Measurements from ENCODE around the gene ATXN2. TPM values are rescaled to one million over a fixed set of nuclear protein-coding genes. Genes with fewer than 3 reads are reported as not detected.

The ATXN2 gene
- total and polyA plus RNA-seq, 2 experiments from 2014 or later, result 19.2 to 56.4 TPM

- no peak for DNase-seq
- in situ Hi-C loops (cut with MboI), result no loop called here
- Histone ChIP-seq H3K4me2 (ENCODE audit: unreplicated experiment) (no peak overlapping the region), H4K20me1 (ENCODE audit: insufficient read depth) (no peaks in the 10 kb centered on the region), H3K9ac (no peak overlapping the region), H3K9me2 (ENCODE audit: insufficient read depth) (no peaks in the 10 kb centered on the region), H3F3A (ENCODE audit: insufficient read depth) (peaks cover 54% of the 10 kb centered on the region), H3K4me3 (no peak overlapping the region), H3K9me3 (ENCODE audit: low read depth) (no peaks in the 10 kb centered on the region), H3K27ac (no peak overlapping the region), H2AFZ (no peak overlapping the region), H3K79me2 (ENCODE audit: insufficient read depth) (peaks cover 97% of the 10 kb centered on the region), H3K36me3 (ENCODE audit: low read depth) (peaks cover 6% of the 10 kb centered on the region), H3K4me1 (ENCODE audit: insufficient read depth) (peaks cover 13% of the 10 kb centered on the region), H3K27me3 (replicated peaks; ENCODE audit: insufficient read depth) (no peaks in the 10 kb centered on the region)
- WGBS, 2 experiments (ENCODE audit: low coverage in 1 of 2, low lambda C conversion rate in 2 of 2, missing lambda C conversion rate in 2 of 2), result 96 to 98% methylated on average over 46 to 67 of the region's 67 CpGs
- no peak for TF ChIP-seq EZH2 (IDR thresholded peaks at IDR 0.05; ENCODE audit: insufficient read depth, poor library complexity, severe bottlenecking)
- no peak for TF ChIP-seq EZH2phosphoT487 (IDR thresholded peaks at IDR 0.05; ENCODE audit: insufficient read depth, low read depth)
These were observed 181.1 kb downstream of the ATXN2 start for GRCh38 chr12:111417784-111418593.

- H3K9ac ChIP-seq, result no peak overlapping the region
- in situ Hi-C loops (cut with MboI), result no loop called here
- H3K4me2 ChIP-seq (ENCODE audit: unreplicated experiment), result no peak overlapping the region
- H3K9me2 ChIP-seq (ENCODE audit: insufficient read depth), result no peaks in the 10 kb centered on the region
- no peaks in the 10 kb centered on the region for H4K20me1 ChIP-seq (ENCODE audit: insufficient read depth)
- DNase-seq, result no peak
- TF ChIP-seq EZH2 (IDR thresholded peaks at IDR 0.05; ENCODE audit: insufficient read depth, poor library complexity, severe bottlenecking) (no peak), EZH2phosphoT487 (IDR thresholded peaks at IDR 0.05; ENCODE audit: insufficient read depth, low read depth) (no peak)
- H3F3A ChIP-seq (ENCODE audit: insufficient read depth), result peaks cover 59% of the 10 kb centered on the region
- no peak overlapping the region for H3K27ac ChIP-seq
- H2AFZ ChIP-seq, result no peak overlapping the region
- no peak overlapping the region for H3K4me3 ChIP-seq
- H3K36me3 ChIP-seq (ENCODE audit: low read depth), result peaks cover 6% of the 10 kb centered on the region
- WGBS, 2 experiments (ENCODE audit: low coverage in 1 of 2, low lambda C conversion rate in 2 of 2, missing lambda C conversion rate in 2 of 2), result 71 to 78% methylated on average over 2 of the region's 2 CpGs
- peaks cover 20% of the 10 kb centered on the region for H3K4me1 ChIP-seq (ENCODE audit: insufficient read depth)
- H3K27me3 ChIP-seq (replicated peaks; ENCODE audit: insufficient read depth), result no peaks in the 10 kb centered on the region
- H3K9me3 ChIP-seq (ENCODE audit: low read depth), result no peaks in the 10 kb centered on the region
- peaks cover 97% of the 10 kb centered on the region for H3K79me2 ChIP-seq (ENCODE audit: insufficient read depth)
These were observed 181.8 kb downstream of the ATXN2 start for GRCh38 chr12:111417290-111417689.

- H3K9me3 ChIP-seq (ENCODE audit: low read depth), result no peaks in the 10 kb centered on the region
- 91 to 99% methylated on average over 7 of the region's 7 CpGs for WGBS, 2 experiments (ENCODE audit: low coverage in 1 of 2, low lambda C conversion rate in 2 of 2, missing lambda C conversion rate in 2 of 2)
- H3K27me3 ChIP-seq (replicated peaks; ENCODE audit: insufficient read depth), result no peaks in the 10 kb centered on the region
- H3K36me3 ChIP-seq (ENCODE audit: low read depth), result no peaks in the 10 kb centered on the region; the same call in 1 of the 2 replicates
- H3K79me2 ChIP-seq (ENCODE audit: insufficient read depth), result peaks cover 97% of the 10 kb centered on the region
- H3K9ac ChIP-seq, result no peak overlapping the region
- no peaks in the 10 kb centered on the region for H3K9me2 ChIP-seq (ENCODE audit: insufficient read depth)
- no peak overlapping the region for H3K4me3 ChIP-seq
- peak overlapping the region; percentile 84 for H3K27ac ChIP-seq
- no peak for TF ChIP-seq EZH2phosphoT487 (IDR thresholded peaks at IDR 0.05; ENCODE audit: insufficient read depth, low read depth)
- TF ChIP-seq EZH2 (IDR thresholded peaks at IDR 0.05; ENCODE audit: insufficient read depth, poor library complexity, severe bottlenecking), result no peak
- no peak overlapping the region for H3K4me2 ChIP-seq (ENCODE audit: unreplicated experiment)
- peaks cover 44% of the 10 kb centered on the region for H3K4me1 ChIP-seq (ENCODE audit: insufficient read depth)
- no peak overlapping the region for H2AFZ ChIP-seq
- no peaks in the 10 kb centered on the region for H4K20me1 ChIP-seq (ENCODE audit: insufficient read depth)
- peaks cover 64% of the 10 kb centered on the region for H3F3A ChIP-seq (ENCODE audit: insufficient read depth)
- in situ Hi-C loops (cut with MboI), result no loop called here
- no peak for DNase-seq
These were observed 184.3 kb downstream of the ATXN2 start for GRCh38 chr12:111414711-111415252.

GRCh38 chr12:111413442-111414086 is 185.6 kb downstream of the ATXN2 start:
- in situ Hi-C loops (cut with MboI), result no loop called here
- H3K4me3 ChIP-seq, result no peak overlapping the region
- peaks cover 97% of the 10 kb centered on the region for H3K79me2 ChIP-seq (ENCODE audit: insufficient read depth)
- H4K20me1 ChIP-seq (ENCODE audit: insufficient read depth), result no peaks in the 10 kb centered on the region
- no peaks in the 10 kb centered on the region for H3K36me3 ChIP-seq (ENCODE audit: low read depth)
- DNase-seq, result peak; percentile 89
- H3K4me2 ChIP-seq (ENCODE audit: unreplicated experiment), result peak overlapping the region; percentile 5
- H2AFZ ChIP-seq, result no peak overlapping the region
- H3K9ac ChIP-seq, result peak overlapping the region; percentile 48
- 27 to 29% methylated on average over 12 of the region's 12 CpGs for WGBS, 2 experiments (ENCODE audit: low coverage in 1 of 2, low lambda C conversion rate in 2 of 2, missing lambda C conversion rate in 2 of 2)
- TF ChIP-seq EZH2 (IDR thresholded peaks at IDR 0.05; ENCODE audit: insufficient read depth, poor library complexity, severe bottlenecking), result no peak
- no peak for TF ChIP-seq EZH2phosphoT487 (IDR thresholded peaks at IDR 0.05; ENCODE audit: insufficient read depth, low read depth)
- H3K27ac ChIP-seq, result peak overlapping the region; percentile 84
- H3K4me1 ChIP-seq (ENCODE audit: insufficient read depth), result peaks cover 56% of the 10 kb centered on the region
- no peaks in the 10 kb centered on the region for H3K9me2 ChIP-seq (ENCODE audit: insufficient read depth)
- peaks cover 68% of the 10 kb centered on the region for H3F3A ChIP-seq (ENCODE audit: insufficient read depth)
- no peaks in the 10 kb centered on the region for H3K9me3 ChIP-seq (ENCODE audit: low read depth)
- H3K27me3 ChIP-seq (replicated peaks; ENCODE audit: insufficient read depth), result no peaks in the 10 kb centered on the region
